GM19035 (cell line): Measurements from ENCODE around the gene UGT2B11.
"Not testable (repeated sequence)": the region's sequence is repeated elsewhere in the genome, so short reads cannot be mapped to it uniquely, and the experiment has no call there.

Experiments
- ATAC-seq: cut with Tn5 transposase; IDR thresholded peaks from one replicate; pipeline ENCODE4 v1.9.1; 2021; ENCODE audit not compliant: unreplicated experiment

Gene UGT2B11

DNA sequence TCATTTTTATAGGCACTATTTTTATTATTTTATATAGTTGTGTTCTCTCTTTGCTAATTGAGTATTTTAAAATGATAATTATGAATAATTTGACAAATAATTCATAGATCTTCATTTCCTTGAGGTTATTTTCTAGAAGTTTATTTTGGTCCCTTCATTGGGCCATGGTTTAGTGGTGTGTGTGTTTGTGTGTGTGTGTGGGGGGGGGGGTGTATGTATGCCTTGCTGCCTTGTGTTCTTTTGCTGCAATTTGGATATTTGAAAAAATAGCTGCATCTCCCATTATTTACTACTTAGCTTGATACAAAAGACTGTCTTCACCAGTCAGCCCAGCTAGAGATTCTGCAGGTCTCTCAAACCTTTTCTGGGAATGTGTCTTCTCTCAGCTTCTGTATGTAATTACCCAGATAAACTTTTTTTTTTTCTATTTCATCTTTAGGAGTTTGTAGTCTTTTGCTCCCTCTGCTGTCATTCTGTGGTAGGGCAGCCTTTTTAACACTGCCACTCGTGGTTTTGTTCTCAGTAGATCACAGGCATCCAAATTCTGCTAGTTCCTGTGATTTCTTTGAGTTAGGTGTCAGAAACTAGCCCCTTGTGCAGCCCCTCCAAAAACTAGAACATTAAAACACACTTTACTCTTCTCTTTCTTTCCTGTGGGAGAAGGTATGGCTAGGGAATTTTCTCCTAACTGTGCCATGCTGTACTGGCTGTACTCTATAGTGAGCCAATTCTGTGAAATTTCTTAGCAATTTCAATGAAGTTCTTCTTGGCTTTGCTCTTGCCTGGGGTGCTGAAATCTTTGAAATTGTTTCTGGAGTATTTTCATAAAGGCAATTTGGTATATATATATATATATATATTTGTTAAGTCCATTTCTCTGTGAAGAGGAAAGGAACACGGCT is 44.1 kb downstream of the UGT2B11 start:
- peak; percentile 88 for ATAC-seq

DNA sequence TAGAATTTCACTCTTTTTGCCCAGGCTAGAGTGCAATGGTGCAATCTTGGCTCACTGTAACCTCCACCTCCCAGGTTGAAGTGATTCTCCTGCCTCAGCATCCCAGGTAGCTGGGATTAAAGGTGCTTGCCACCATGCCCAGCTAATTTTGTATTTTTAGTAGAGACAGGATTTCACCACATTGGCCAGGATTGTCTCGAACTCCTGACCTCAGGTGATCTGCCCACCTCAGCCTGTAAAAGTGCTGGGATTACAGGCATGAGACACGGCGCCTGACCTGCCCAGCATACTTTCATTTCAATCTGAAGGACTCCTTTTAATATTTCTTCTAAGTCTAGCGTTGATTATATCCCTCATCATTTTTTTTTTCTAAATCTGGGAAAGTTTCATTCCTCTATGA is 45.4 kb downstream of the UGT2B11 start:
- ATAC-seq: not testable (repeated sequence)

DNA sequence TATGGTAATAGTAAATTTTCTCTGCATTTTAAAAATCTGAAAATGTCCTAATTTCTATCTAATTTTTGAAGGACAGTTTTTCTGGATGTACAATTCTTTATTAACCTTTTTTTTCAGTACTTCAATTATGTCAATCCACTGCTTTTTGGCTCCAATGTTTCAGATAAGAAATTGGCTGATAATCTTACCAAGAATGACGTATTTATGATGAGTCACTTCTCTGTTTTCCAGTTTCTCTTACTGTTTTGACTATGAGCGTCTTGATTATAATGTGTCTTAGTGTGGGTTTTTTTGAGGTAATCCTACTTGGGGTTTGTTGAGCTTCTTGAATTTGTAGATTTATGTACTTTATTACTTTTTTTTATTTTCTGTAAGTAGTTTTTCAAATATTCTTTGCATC is 47.2 kb downstream of the UGT2B11 start:
- no peak for ATAC-seq

DNA sequence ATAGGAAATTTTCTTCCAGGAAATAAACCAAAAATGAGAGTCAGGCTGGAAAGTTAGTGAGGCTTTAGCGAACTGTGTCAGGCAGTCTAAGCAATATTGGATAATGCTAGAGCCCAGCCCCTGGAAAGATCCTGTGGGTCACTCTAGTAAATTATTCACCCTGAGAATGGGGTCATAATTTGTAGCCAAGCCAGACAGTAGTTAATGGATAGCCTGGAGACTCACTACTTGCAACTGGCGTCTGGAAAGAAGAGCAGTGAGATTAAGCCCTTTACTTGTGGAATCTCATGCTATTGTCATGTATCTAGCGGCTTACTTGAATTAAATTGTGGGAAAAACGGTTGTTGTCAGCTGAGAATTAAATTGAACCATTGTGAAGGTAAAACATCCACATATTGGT is 48.2 kb downstream of the UGT2B11 start:
- ATAC-seq: not testable (repeated sequence)

DNA sequence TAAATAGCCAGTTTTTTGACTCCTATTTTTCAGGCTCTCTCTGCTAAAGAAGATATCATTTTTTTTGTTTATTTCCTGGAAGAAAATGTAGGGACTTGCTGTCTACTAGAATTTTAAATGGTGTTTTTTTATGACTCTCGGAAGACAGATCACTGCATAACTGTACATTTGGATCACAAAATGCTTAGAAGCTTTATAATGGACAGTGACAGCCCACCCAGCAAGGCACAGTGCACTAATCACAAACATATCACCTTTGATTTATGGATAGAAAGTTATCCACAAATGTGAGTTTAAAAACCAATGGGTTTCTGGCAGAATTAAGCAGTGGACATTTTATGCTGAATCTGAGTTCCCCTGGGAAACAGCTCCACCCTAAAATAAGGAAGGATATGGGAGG is 48.8 kb downstream of the UGT2B11 start:
- not testable (repeated sequence) for ATAC-seq

DNA sequence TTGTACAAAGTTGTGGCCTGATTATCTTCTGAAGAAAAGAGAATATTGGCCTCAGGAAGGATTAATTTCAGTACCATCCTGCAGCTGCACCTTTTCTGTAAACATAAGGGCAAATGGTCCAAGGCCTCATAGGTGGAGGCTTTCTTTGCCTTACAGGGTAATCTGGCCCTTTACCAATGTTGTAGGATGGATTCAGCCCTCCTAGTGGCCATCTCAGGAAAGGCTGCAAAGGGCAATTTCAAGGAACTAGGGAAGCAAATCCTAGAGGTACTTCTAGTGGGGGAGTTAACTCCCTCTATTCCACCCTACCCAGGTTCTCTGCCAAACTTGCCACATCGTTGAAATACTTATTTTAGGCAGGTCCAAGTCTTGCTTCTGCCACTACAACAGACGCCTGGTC is 57.6 kb downstream of the UGT2B11 start:
- no peak for ATAC-seq

DNA sequence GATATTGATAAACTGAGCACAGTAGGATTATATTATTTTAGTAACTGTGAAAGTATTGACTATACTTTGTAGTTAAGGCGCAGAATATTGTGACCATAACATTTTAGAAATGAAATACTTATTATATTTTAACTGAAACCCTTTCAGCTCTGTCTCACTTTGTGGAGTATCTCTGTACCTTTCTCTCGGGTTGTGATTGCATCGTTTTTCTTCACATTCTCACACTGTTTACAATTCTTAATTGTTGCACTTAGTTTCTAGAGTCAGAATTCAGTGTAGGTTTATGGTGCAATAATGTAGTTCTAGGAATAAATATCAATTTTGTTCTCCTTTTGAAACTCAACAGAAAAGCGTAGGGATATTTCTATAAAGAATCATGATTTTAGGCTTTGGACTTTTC is 60.5 kb downstream of the UGT2B11 start:
- no peak for ATAC-seq
